Panc1 (cell line): ENCODE results near the gene ATXN1.

ENCODE experiments used
- CTCF ChIP-seq: fragments of 450-650 bp; IDR thresholded peaks from 2 replicates; pipeline ENCODE4 v1.5.1; 2017; ENCODE audit warnings: mild to moderate bottlenecking
- POLR2AphosphoS5 ChIP-seq: IDR thresholded peaks from 2 replicates; pipeline ENCODE4 v1.6.1; 2012; ENCODE audit warnings: mild to moderate bottlenecking, low read depth, low read length, moderate library complexity
- REST ChIP-seq, 2 experiments: IDR thresholded peaks; 2 replicates each; pipeline ENCODE4 v1.6.1; 2011 to 2012; ENCODE audit warnings: low read depth in 2 of 2, control low read depth in 1 of 2, low read length in 1 of 2, mild to moderate bottlenecking in 1 of 2, moderate library complexity in 1 of 2; ENCODE audit not compliant: insufficient read depth in 1 of 2
- SIN3A ChIP-seq: IDR thresholded peaks from 2 replicates; pipeline ENCODE4 v1.6.1; 2012; ENCODE audit warnings: low read depth, mild to moderate bottlenecking, low read length, moderate library complexity, borderline replicate concordance; ENCODE audit not compliant: insufficient read depth

- no peak for TF ChIP-seq CTCF
- TF ChIP-seq POLR2AphosphoS5: no peak
- TF ChIP-seq SIN3A: no peak
- TF ChIP-seq REST (IDR thresholded peaks at IDR 0.05; ENCODE audit: insufficient read depth in 1 of 2, low read depth in 2 of 2, low read length in 1 of 2): no peak
Observed at GRCh38 chr6:16551466-16551865, 209.8 kb downstream of the ATXN1 start.
